ENCODE results near the gene PALS2. TPM values are rescaled to one million over a fixed set of nuclear protein-coding genes. Genes with fewer than 3 reads are reported as not detected.

PALS2 gene, protein sequence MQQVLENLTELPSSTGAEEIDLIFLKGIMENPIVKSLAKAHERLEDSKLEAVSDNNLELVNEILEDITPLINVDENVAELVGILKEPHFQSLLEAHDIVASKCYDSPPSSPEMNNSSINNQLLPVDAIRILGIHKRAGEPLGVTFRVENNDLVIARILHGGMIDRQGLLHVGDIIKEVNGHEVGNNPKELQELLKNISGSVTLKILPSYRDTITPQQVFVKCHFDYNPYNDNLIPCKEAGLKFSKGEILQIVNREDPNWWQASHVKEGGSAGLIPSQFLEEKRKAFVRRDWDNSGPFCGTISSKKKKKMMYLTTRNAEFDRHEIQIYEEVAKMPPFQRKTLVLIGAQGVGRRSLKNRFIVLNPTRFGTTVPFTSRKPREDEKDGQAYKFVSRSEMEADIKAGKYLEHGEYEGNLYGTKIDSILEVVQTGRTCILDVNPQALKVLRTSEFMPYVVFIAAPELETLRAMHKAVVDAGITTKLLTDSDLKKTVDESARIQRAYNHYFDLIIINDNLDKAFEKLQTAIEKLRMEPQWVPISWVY
- 70.5 and 88.8 TPM in 2 replicates for total RNA-seq (2022)
- Bru-seq, nascent RNA, result percentile 91 among the genes with signal in this experiment
- BruChase-seq, experiment 1, labeled RNA remaining after a 6-hour chase, result percentile 77 among the genes with signal in this experiment
- percentile 82 among the genes with signal in this experiment for BruChase-seq, experiment 2, labeled RNA remaining after a 2-hour chase
- long read RNA-seq, full-length matches to known transcripts, result 10 of 17 reads
- long read RNA-seq, partial matches to known transcripts, result 2 of 17 reads
- long read RNA-seq, other reads (novel, unspliced or antisense), result 5 of 17 reads

DNA sequence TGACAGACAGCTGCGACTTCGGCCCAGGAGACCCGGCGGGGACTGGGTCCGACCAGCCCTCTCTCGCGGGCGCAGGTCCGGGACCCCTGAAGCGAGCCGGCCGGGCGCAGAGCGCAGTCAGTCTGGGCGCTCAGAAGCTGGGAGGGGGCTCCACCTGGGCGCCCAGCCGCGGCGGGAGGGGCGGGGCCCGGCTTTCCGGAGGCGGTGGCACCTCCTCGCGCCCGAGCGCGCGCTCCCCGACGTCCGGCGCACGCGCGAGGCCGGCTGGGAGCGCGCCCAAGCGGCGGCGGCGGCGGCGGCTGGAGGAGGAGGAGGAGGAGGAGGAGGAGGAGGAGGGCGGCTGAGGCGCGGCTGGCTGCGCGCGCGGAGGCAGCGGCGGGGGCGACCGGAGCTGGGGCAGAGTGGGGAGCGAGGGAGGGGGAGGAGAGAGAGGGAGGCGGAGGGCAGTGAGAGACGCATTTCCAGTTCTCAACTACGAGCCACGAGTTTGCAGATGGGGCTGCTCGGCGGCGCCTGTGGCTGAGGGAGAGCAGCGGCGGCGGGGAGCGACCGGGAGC, at the start of gene PALS2:
PALS2 (plus strand) TSS at position 456 of the 557 bp plus-strand sequence. CDS start 50,216 bp downstream, outside the sequence.
- TF ChIP-seq, protein P1, sequence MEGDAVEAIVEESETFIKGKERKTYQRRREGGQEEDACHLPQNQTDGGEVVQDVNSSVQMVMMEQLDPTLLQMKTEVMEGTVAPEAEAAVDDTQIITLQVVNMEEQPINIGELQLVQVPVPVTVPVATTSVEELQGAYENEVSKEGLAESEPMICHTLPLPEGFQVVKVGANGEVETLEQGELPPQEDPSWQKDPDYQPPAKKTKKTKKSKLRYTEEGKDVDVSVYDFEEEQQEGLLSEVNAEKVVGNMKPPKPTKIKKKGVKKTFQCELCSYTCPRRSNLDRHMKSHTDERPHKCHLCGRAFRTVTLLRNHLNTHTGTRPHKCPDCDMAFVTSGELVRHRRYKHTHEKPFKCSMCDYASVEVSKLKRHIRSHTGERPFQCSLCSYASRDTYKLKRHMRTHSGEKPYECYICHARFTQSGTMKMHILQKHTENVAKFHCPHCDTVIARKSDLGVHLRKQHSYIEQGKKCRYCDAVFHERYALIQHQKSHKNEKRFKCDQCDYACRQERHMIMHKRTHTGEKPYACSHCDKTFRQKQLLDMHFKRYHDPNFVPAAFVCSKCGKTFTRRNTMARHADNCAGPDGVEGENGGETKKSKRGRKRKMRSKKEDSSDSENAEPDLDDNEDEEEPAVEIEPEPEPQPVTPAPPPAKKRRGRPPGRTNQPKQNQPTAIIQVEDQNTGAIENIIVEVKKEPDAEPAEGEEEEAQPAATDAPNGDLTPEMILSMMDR (IDR thresholded peaks at IDR 0.05; ENCODE audit: unreplicated experiment), result no peak
- DNase-seq, result peak; percentile 92
- no TSS peak for BruUV-seq (replicated peaks)
- H3K4me3 Mint-ChIP-seq (ENCODE audit: low read depth, unreplicated experiment), result peak within 1 kb of the TSS; percentile 91
- peaks cover 43% of the 10 kb centered on the region for H3K27me3 Mint-ChIP-seq (ENCODE audit: unreplicated experiment)
- H3K9me3 Mint-ChIP-seq (ENCODE audit: low read depth, unreplicated experiment), result no peaks in the 10 kb centered on the region
- peak within 1 kb of the TSS; percentile 66 for H3K27ac Mint-ChIP-seq (ENCODE audit: unreplicated experiment)
- intact Hi-C loops (cut with micrococcal nuclease; ENCODE audit: unreplicated experiment), result no loop called here
- H3K36me3 Mint-ChIP-seq (ENCODE audit: insufficient read depth, unreplicated experiment), result peaks cover 24% of the 10 kb centered on the region
- peaks cover 18% of the 10 kb centered on the region for H3K4me1 Mint-ChIP-seq (ENCODE audit: low read depth, unreplicated experiment)
- CTCF ChIA-PET, result no interaction called here

DNA sequence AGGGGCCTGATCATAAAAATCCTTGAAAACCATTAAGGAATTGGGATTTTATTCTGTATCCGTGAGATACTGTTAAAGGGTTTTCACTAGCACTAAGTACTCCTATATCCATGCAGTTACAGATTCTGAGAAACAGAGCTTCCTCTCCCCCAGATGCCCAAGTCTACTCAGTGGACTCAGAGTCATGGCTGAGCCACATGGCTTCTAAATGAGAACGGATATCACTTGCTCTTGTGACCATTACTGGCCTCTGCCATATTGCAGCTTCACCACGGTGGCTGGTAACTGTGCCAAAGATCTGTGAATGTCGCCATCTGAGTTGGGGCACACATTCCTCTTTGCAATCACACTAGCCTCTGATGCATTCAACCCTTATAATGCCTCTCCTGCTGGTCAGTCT, 42.0 kb upstream of the PALS2 start:
- CTCF ChIA-PET, result no interaction called here
- no peak for DNase-seq
- H3K4me1 Mint-ChIP-seq (ENCODE audit: low read depth, unreplicated experiment), result no peaks in the 10 kb centered on the region
- no peak overlapping the region for H3K27ac Mint-ChIP-seq (ENCODE audit: unreplicated experiment)
- no peaks in the 10 kb centered on the region for H3K9me3 Mint-ChIP-seq (ENCODE audit: low read depth, unreplicated experiment)
- no peak overlapping the region for H3K4me3 Mint-ChIP-seq (ENCODE audit: low read depth, unreplicated experiment)
- BruUV-seq (replicated peaks), result no TSS peak
- intact Hi-C loops (cut with micrococcal nuclease; ENCODE audit: unreplicated experiment), result no loop called here
- no peaks in the 10 kb centered on the region for H3K27me3 Mint-ChIP-seq (ENCODE audit: unreplicated experiment)
- TF ChIP-seq, protein P1 (IDR thresholded peaks at IDR 0.05; ENCODE audit: unreplicated experiment), result no peak
- no peaks in the 10 kb centered on the region for H3K36me3 Mint-ChIP-seq (ENCODE audit: insufficient read depth, unreplicated experiment)

DNA sequence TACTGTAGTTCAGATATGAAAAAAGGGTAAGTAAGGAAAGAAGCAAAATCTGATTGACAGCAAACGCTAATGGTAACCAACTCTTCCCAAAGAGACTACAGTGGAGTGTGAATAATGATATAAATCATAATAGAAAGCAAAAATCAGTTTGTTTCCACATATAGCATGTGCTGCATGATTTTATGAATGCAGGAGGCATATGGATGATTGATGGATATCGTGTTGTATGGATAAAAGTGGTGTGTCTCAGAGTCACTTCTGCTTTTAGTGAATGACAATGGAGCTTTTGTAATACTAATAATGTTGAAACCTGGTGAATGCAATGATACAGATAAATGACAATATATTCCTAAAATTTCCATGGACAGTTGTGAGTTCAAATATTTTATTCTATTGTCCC, 36.6 kb upstream of the PALS2 start:
- H3K4me1 Mint-ChIP-seq (ENCODE audit: low read depth, unreplicated experiment), result no peaks in the 10 kb centered on the region
- peaks cover 15% of the 10 kb centered on the region for H3K27me3 Mint-ChIP-seq (ENCODE audit: unreplicated experiment)
- CTCF ChIA-PET, result no interaction called here
- no peak for DNase-seq
- TF ChIP-seq, protein P1 (IDR thresholded peaks at IDR 0.05; ENCODE audit: unreplicated experiment), result no peak
- intact Hi-C loops (cut with micrococcal nuclease; ENCODE audit: unreplicated experiment), result no loop called here
- no peaks in the 10 kb centered on the region for H3K36me3 Mint-ChIP-seq (ENCODE audit: insufficient read depth, unreplicated experiment)
- no peak overlapping the region for H3K27ac Mint-ChIP-seq (ENCODE audit: unreplicated experiment)
- H3K4me3 Mint-ChIP-seq (ENCODE audit: low read depth, unreplicated experiment), result no peak overlapping the region
- H3K9me3 Mint-ChIP-seq (ENCODE audit: low read depth, unreplicated experiment), result no peaks in the 10 kb centered on the region
- BruUV-seq (replicated peaks), result no TSS peak

GRCh38 chr7:24540956-24541355, 32.3 kb upstream of the PALS2 start:
- no peaks in the 10 kb centered on the region for H3K36me3 Mint-ChIP-seq (ENCODE audit: insufficient read depth, unreplicated experiment)
- H3K27ac Mint-ChIP-seq (ENCODE audit: unreplicated experiment), result no peak overlapping the region
- H3K9me3 Mint-ChIP-seq (ENCODE audit: low read depth, unreplicated experiment), result no peaks in the 10 kb centered on the region
- CTCF ChIA-PET, result interaction anchor here (0.6 kb wide), 3 partner anchors 21 to 641 kb away, joined by 3 to 6 read pairs (median 3); no protein-coding TSS in a partner anchor
- H3K4me3 Mint-ChIP-seq (ENCODE audit: low read depth, unreplicated experiment), result no peak overlapping the region
- DNase-seq, result no peak
- no TSS peak for BruUV-seq (replicated peaks)
- peaks cover 29% of the 10 kb centered on the region for H3K27me3 Mint-ChIP-seq (ENCODE audit: unreplicated experiment)
- intact Hi-C loops (cut with micrococcal nuclease; ENCODE audit: unreplicated experiment), result no loop called here
- no peaks in the 10 kb centered on the region for H3K4me1 Mint-ChIP-seq (ENCODE audit: low read depth, unreplicated experiment)
- TF ChIP-seq, protein P1 (IDR thresholded peaks at IDR 0.05; ENCODE audit: unreplicated experiment), result no peak
